WTC11 (cell line): ENCODE measurements around the gene PPP6C. TPM values are rescaled to one million over a fixed set of nuclear protein-coding genes. Genes with fewer than 3 reads are reported as not detected.

Source experiments
- ATAC-seq: fragments of 200-7000 bp; cut with Tn5 transposase; 2 replicates; pipeline ENCODE4 v1.10.0; 2021; ENCODE audit warnings: mild to moderate bottlenecking, moderate library complexity
- CTCF ChIA-PET: fragments of 300-600 bp; sonication (Branson Sonifier 250); formaldehyde crosslinking; loops from one replicate; lab custom pipeline; 2021; ENCODE audit warnings: antibody characterized with exemption; lab: Charles Lee
- POLR2A ChIA-PET: fragments of 350-600 bp; sonication (Branson Sonifier 250); formaldehyde crosslinking; loops from one replicate; lab custom pipeline; 2021; ENCODE audit warnings: antibody characterized with exemption; lab: Charles Lee
- DNase-seq: peaks from one replicate; pipeline ENCODE4 v3.0.0; 2021; ENCODE audit warnings: low spot score
- H3K27ac Mint-ChIP-seq: 2 replicates; pipeline ENCODE4 v1.8.0; 2021; ENCODE audit warnings: mixed read lengths
- H3K27me3 Mint-ChIP-seq: 2 replicates; pipeline ENCODE4 v1.8.0; 2021; ENCODE audit warnings: low read depth, mild to moderate bottlenecking, moderate library complexity, mixed read lengths
- H3K36me3 Mint-ChIP-seq: 2 replicates; pipeline ENCODE4 v1.8.0; 2021; ENCODE audit warnings: mixed read lengths
- H3K4me1 Mint-ChIP-seq: 2 replicates; pipeline ENCODE4 v1.8.0; 2022; ENCODE audit warnings: mixed read lengths
- H3K4me3 Mint-ChIP-seq: 2 replicates; pipeline ENCODE4 v1.8.0; 2021; ENCODE audit warnings: mild to moderate bottlenecking, moderate library complexity, mixed read lengths
- H3K9me3 Mint-ChIP-seq: 2 replicates; pipeline ENCODE4 v1.8.0; 2021; ENCODE audit warnings: mixed read lengths
- CBFB ChIP-seq: sonication (generic); formaldehyde crosslinking; IDR thresholded peaks from 2 replicates; pipeline ENCODE4 v1.8.1; 2022; ENCODE audit warnings: mild to moderate bottlenecking, low read depth, missing genetic modification reagents
- FOXJ3 ChIP-seq: sonication (generic); formaldehyde crosslinking; IDR thresholded peaks from 2 replicates; pipeline ENCODE4 v1.9.0; 2021; ENCODE audit warnings: missing genetic modification reagents, mild to moderate bottlenecking, borderline replicate concordance
- NFYB ChIP-seq: sonication (generic); formaldehyde crosslinking; conservative IDR thresholded peaks from 2 replicates; pipeline ENCODE4 v1.8.0; 2022; ENCODE audit warnings: low read depth, missing genetic modification reagents
- RORB ChIP-seq: fragments of 250-450 bp; sonication (Bioruptor Pico); IDR thresholded peaks from 2 replicates; pipeline ENCODE4 v1.9.0; 2021; ENCODE audit warnings: mild to moderate bottlenecking
- ZNF317 ChIP-seq: sonication (generic); formaldehyde crosslinking; IDR thresholded peaks from 2 replicates; pipeline ENCODE4 v1.8.1; 2023; ENCODE audit warnings: low read depth, mild to moderate bottlenecking, moderate library complexity, missing genetic modification reagents, borderline replicate concordance
- ZNF416 ChIP-seq: fragments of 250-450 bp; sonication (Bioruptor Pico); IDR thresholded peaks from 2 replicates; pipeline ENCODE4 v1.9.0; 2021; ENCODE audit warnings: mild to moderate bottlenecking, inconsistent platforms
- ZNF423 ChIP-seq: fragments of 250-450 bp; sonication (Bioruptor Pico); IDR thresholded peaks from 2 replicates; pipeline ENCODE4 v2.1.2; 2022; ENCODE audit warnings: mild to moderate bottlenecking, moderate library complexity
- total RNA-seq: library from RNA; stranded (reverse); gene quantifications from 3 replicates; pipeline ENCODE4 v1.2.3, GENCODE V29; 2021
- TF ChIP-seq, protein P1 (sequence below): sonication (generic); formaldehyde crosslinking; IDR thresholded peaks from 2 replicates; pipeline ENCODE4 v1.8.1; 2023; ENCODE audit warnings: mild to moderate bottlenecking, missing genetic modification reagents
- TF ChIP-seq, protein P2 (sequence below): fragments of 250-450 bp; sonication (Bioruptor Pico); IDR thresholded peaks from 2 replicates; pipeline ENCODE4 v1.9.0; 2021; ENCODE audit warnings: mild to moderate bottlenecking
- TF ChIP-seq, protein P3 (sequence below): fragments of 250-450 bp; sonication (Bioruptor Pico); IDR thresholded peaks from 2 replicates; pipeline ENCODE4 v1.8.0; 2021; ENCODE audit warnings: mild to moderate bottlenecking
- TF ChIP-seq, protein P4 (sequence below): sonication (generic); formaldehyde crosslinking; IDR thresholded peaks from 2 replicates; pipeline ENCODE4 v1.8.1; 2023; ENCODE audit warnings: mild to moderate bottlenecking, missing genetic modification reagents, moderate library complexity
- TF ChIP-seq, protein P5 (sequence below): sonication (generic); formaldehyde crosslinking; IDR thresholded peaks from 2 replicates; pipeline ENCODE4 v1.8.0; 2022; ENCODE audit warnings: mild to moderate bottlenecking, missing genetic modification reagents
- TF ChIP-seq, protein P6 (sequence below): sonication (generic); formaldehyde crosslinking; IDR thresholded peaks from 2 replicates; pipeline ENCODE4 v1.8.1; 2022; ENCODE audit warnings: mild to moderate bottlenecking, moderate library complexity, missing genetic modification reagents
- TF ChIP-seq, protein P7 (sequence below): sonication (generic); formaldehyde crosslinking; IDR thresholded peaks from 2 replicates; pipeline ENCODE4 v1.8.1; 2022; ENCODE audit warnings: low read depth, mild to moderate bottlenecking, moderate library complexity, missing genetic modification reagents, borderline replicate concordance
- TF ChIP-seq, protein P8 (sequence below): sonication (generic); formaldehyde crosslinking; IDR thresholded peaks from 2 replicates; pipeline ENCODE4 v1.8.0; 2022; ENCODE audit warnings: mild to moderate bottlenecking, missing genetic modification reagents
- TF ChIP-seq, protein P9 (sequence below): sonication (generic); formaldehyde crosslinking; IDR thresholded peaks from 2 replicates; pipeline ENCODE4 v1.8.0; 2022; ENCODE audit warnings: missing genetic modification reagents

Gene PPP6C
- total RNA-seq, 1 experiment from 2014 or later: 40.9 TPM

DNA sequence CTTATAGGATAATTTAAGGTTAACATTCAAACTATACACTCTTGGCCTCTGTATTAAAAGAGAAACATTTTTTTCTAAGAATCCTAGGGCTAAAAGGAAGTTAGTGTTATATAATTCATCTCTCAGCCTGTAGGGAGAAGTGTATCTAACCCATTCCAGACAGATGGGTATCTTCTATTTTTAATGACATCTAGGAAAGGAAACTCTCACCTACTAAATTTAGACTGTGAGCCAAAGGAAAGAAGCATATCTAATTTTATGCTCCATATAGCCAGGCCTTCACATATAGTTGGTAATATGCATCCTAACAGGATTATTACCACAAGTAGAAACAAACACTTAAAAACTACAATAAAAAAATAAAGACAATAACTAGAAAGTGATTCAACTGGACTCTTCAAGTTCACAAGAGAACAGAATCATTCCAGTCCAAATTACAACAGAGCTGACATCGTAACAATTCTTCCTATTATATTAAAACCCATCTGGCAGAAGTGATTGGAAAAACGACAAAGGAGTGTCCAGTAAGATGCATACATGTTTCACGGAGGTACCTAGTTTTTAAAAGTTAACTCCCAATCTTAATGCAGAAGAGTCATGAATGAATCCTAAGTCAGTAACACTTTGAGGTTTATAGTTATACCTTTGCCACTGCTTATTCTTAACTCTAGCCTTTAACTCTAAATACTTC, 85.7 kb downstream of the PPP6C start:
- peaks cover 8% of the 10 kb centered on the region for H3K36me3 Mint-ChIP-seq
- H3K4me3 Mint-ChIP-seq: no peak overlapping the region
- ChIA-PET POLR2A (no interaction called here), CTCF (no interaction called here)
- no peak overlapping the region for H3K27ac Mint-ChIP-seq
- H3K4me1 Mint-ChIP-seq: no peaks in the 10 kb centered on the region
- no peak for TF ChIP-seq ZNF317
- TF ChIP-seq, protein P1, sequence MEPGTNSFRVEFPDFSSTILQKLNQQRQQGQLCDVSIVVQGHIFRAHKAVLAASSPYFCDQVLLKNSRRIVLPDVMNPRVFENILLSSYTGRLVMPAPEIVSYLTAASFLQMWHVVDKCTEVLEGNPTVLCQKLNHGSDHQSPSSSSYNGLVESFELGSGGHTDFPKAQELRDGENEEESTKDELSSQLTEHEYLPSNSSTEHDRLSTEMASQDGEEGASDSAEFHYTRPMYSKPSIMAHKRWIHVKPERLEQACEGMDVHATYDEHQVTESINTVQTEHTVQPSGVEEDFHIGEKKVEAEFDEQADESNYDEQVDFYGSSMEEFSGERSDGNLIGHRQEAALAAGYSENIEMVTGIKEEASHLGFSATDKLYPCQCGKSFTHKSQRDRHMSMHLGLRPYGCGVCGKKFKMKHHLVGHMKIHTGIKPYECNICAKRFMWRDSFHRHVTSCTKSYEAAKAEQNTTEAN: no peak
- TF ChIP-seq, protein P2, sequence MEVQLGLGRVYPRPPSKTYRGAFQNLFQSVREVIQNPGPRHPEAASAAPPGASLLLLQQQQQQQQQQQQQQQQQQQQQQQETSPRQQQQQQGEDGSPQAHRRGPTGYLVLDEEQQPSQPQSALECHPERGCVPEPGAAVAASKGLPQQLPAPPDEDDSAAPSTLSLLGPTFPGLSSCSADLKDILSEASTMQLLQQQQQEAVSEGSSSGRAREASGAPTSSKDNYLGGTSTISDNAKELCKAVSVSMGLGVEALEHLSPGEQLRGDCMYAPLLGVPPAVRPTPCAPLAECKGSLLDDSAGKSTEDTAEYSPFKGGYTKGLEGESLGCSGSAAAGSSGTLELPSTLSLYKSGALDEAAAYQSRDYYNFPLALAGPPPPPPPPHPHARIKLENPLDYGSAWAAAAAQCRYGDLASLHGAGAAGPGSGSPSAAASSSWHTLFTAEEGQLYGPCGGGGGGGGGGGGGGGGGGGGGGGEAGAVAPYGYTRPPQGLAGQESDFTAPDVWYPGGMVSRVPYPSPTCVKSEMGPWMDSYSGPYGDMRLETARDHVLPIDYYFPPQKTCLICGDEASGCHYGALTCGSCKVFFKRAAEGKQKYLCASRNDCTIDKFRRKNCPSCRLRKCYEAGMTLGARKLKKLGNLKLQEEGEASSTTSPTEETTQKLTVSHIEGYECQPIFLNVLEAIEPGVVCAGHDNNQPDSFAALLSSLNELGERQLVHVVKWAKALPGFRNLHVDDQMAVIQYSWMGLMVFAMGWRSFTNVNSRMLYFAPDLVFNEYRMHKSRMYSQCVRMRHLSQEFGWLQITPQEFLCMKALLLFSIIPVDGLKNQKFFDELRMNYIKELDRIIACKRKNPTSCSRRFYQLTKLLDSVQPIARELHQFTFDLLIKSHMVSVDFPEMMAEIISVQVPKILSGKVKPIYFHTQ (CRISPR knock-in tag): no peak
- no peak for ATAC-seq
- no peak for DNase-seq
- H3K27me3 Mint-ChIP-seq: no peaks in the 10 kb centered on the region
- no peaks in the 10 kb centered on the region for H3K9me3 Mint-ChIP-seq

DNA sequence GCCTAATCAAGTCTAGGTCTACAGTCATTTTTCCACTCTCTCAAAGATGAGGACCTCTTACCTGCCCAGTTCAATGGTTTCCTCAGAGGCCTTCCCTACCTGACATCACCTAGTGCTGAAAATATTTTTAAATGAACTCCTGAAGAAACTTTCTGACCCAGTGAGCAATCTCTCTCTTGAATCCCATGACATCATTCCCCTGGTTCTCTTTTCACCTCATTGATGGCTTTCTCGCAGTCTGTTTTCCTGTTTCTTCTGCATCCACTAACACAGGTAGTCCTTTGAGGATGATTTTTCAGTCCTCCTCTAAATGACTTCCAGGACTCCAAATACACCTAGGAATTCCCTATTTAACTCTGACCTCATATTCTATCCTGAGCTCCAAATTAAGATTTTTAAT, 86.6 kb downstream of the PPP6C start:
- Mint-ChIP-seq H3K27ac (no peak overlapping the region), H3K4me3 (no peak overlapping the region), H3K4me1 (no peaks in the 10 kb centered on the region), H3K9me3 (no peaks in the 10 kb centered on the region), H3K27me3 (no peaks in the 10 kb centered on the region), H3K36me3 (peaks cover 4% of the 10 kb centered on the region)
- DNase-seq (no peak), ATAC-seq (no peak)
- TF ChIP-seq, protein P1: no peak
- TF ChIP-seq, protein P3, sequence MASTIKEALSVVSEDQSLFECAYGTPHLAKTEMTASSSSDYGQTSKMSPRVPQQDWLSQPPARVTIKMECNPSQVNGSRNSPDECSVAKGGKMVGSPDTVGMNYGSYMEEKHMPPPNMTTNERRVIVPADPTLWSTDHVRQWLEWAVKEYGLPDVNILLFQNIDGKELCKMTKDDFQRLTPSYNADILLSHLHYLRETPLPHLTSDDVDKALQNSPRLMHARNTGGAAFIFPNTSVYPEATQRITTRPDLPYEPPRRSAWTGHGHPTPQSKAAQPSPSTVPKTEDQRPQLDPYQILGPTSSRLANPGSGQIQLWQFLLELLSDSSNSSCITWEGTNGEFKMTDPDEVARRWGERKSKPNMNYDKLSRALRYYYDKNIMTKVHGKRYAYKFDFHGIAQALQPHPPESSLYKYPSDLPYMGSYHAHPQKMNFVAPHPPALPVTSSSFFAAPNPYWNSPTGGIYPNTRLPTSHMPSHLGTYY (CRISPR knock-in tag): no peak
- TF ChIP-seq, protein P4, sequence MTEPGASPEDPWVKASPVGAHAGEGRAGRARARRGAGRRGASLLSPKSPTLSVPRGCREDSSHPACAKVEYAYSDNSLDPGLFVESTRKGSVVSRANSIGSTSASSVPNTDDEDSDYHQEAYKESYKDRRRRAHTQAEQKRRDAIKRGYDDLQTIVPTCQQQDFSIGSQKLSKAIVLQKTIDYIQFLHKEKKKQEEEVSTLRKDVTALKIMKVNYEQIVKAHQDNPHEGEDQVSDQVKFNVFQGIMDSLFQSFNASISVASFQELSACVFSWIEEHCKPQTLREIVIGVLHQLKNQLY: no peak
- TF ChIP-seq, protein P5, sequence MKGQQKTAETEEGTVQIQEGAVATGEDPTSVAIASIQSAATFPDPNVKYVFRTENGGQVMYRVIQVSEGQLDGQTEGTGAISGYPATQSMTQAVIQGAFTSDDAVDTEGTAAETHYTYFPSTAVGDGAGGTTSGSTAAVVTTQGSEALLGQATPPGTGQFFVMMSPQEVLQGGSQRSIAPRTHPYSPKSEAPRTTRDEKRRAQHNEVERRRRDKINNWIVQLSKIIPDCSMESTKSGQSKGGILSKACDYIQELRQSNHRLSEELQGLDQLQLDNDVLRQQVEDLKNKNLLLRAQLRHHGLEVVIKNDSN (CRISPR knock-in tag): no peak
- TF ChIP-seq, protein P6, sequence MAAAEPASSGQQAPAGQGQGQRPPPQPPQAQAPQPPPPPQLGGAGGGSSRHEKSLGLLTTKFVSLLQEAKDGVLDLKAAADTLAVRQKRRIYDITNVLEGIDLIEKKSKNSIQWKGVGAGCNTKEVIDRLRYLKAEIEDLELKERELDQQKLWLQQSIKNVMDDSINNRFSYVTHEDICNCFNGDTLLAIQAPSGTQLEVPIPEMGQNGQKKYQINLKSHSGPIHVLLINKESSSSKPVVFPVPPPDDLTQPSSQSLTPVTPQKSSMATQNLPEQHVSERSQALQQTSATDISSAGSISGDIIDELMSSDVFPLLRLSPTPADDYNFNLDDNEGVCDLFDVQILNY (CRISPR knock-in tag): no peak
- TF ChIP-seq, protein P7, sequence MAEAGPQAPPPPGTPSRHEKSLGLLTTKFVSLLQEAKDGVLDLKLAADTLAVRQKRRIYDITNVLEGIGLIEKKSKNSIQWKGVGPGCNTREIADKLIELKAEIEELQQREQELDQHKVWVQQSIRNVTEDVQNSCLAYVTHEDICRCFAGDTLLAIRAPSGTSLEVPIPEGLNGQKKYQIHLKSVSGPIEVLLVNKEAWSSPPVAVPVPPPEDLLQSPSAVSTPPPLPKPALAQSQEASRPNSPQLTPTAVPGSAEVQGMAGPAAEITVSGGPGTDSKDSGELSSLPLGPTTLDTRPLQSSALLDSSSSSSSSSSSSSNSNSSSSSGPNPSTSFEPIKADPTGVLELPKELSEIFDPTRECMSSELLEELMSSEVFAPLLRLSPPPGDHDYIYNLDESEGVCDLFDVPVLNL: no peak
- no peak for TF ChIP-seq ZNF423 (CRISPR knock-in tag)
- TF ChIP-seq, protein P8, sequence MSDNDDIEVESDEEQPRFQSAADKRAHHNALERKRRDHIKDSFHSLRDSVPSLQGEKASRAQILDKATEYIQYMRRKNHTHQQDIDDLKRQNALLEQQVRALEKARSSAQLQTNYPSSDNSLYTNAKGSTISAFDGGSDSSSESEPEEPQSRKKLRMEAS (CRISPR knock-in tag): no peak
- TF ChIP-seq, protein P9, sequence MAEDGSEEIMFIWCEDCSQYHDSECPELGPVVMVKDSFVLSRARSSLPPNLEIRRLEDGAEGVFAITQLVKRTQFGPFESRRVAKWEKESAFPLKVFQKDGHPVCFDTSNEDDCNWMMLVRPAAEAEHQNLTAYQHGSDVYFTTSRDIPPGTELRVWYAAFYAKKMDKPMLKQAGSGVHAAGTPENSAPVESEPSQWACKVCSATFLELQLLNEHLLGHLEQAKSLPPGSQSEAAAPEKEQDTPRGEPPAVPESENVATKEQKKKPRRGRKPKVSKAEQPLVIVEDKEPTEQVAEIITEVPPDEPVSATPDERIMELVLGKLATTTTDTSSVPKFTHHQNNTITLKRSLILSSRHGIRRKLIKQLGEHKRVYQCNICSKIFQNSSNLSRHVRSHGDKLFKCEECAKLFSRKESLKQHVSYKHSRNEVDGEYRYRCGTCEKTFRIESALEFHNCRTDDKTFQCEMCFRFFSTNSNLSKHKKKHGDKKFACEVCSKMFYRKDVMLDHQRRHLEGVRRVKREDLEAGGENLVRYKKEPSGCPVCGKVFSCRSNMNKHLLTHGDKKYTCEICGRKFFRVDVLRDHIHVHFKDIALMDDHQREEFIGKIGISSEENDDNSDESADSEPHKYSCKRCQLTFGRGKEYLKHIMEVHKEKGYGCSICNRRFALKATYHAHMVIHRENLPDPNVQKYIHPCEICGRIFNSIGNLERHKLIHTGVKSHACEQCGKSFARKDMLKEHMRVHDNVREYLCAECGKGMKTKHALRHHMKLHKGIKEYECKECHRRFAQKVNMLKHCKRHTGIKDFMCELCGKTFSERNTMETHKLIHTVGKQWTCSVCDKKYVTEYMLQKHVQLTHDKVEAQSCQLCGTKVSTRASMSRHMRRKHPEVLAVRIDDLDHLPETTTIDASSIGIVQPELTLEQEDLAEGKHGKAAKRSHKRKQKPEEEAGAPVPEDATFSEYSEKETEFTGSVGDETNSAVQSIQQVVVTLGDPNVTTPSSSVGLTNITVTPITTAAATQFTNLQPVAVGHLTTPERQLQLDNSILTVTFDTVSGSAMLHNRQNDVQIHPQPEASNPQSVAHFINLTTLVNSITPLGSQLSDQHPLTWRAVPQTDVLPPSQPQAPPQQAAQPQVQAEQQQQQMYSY (CRISPR knock-in tag): no peak
- TF ChIP-seq CBFB (CRISPR knock-in tag): no peak
- TF ChIP-seq NFYB: no peak
- TF ChIP-seq ZNF416 (CRISPR knock-in tag): no peak
- TF ChIP-seq FOXJ3 (CRISPR knock-in tag): no peak
- TF ChIP-seq RORB (CRISPR knock-in tag): no peak
- ChIA-PET POLR2A (no interaction called here), CTCF (no interaction called here)
